ENCODE data around the gene NTRK2.

The NTRK2 gene

GRCh38 chr9:85036496-85036895 lies 367.0 kb downstream of the NTRK2 start:
- no peak for DNase-seq (ENCODE audit: low spot score)
- TF ChIP-seq CTCF (IDR thresholded peaks at IDR 0.05; ENCODE audit: extremely low read depth, missing control alignments): no peak

- no peak for TF ChIP-seq CTCF (IDR thresholded peaks at IDR 0.05; ENCODE audit: extremely low read depth, missing control alignments)
- DNase-seq (ENCODE audit: low spot score): no peak
Observed at GRCh38 chr9:85038061-85038460, 368.5 kb downstream of the NTRK2 start.

GRCh38 chr9:85038824-85039608 lies 369.5 kb downstream of the NTRK2 start:
- no peak for DNase-seq (ENCODE audit: low spot score)
- TF ChIP-seq CTCF (IDR thresholded peaks at IDR 0.05; ENCODE audit: extremely low read depth, missing control alignments): no peak

- no peak for TF ChIP-seq CTCF (IDR thresholded peaks at IDR 0.05; ENCODE audit: extremely low read depth, missing control alignments)
- no peak for DNase-seq (ENCODE audit: low spot score)
Observed at GRCh38 chr9:85040146-85040545, 370.6 kb downstream of the NTRK2 start.

- no peak for TF ChIP-seq CTCF (IDR thresholded peaks at IDR 0.05; ENCODE audit: extremely low read depth, missing control alignments)
- no peak for DNase-seq (ENCODE audit: low spot score)
Observed at GRCh38 chr9:85040821-85041465, 371.4 kb downstream of the NTRK2 start.

- no peak for TF ChIP-seq CTCF (IDR thresholded peaks at IDR 0.05; ENCODE audit: extremely low read depth, missing control alignments)
- no peak for DNase-seq (ENCODE audit: low spot score)
Observed at GRCh38 chr9:85041466-85042137, 372.1 kb downstream of the NTRK2 start.

Data from GM20000 (cell line).